Measurements from ENCODE around the gene LRP1-AS.

- TF ChIP-seq POLR2A (IDR thresholded peaks at IDR 0.05) (no peak), CTCF (IDR thresholded peaks at IDR 0.05) (no peak)
Measured at GRCh38 chr12:57183939-57184725, 36.7 kb upstream of the LRP1-AS start.
